Common myeloid progenitor, CD34-positive (primary cell): ENCODE data around the gene LPCAT3.

Experiments
- CTCF ChIA-PET: fragments of 350-600 bp; sonication (Branson Sonifier 250); formaldehyde crosslinking; loops from one replicate; lab custom pipeline; 2021; ENCODE audit warnings: antibody characterized with exemption; lab: Charles Lee
- POLR2A ChIA-PET: fragments of 350-600 bp; sonication (Branson Sonifier 250); formaldehyde crosslinking; loops from one replicate; lab custom pipeline; 2021; ENCODE audit warnings: antibody characterized with exemption; lab: Charles Lee
- DNase-seq, 3 donors: peaks; one replicate each; pipeline versions ENCODE4 v3.0.0 to v3.0.0-alpha.2; 2013
- H3K27ac ChIP-seq, 2 experiments: 1 replicate in 1 of 2; 2 replicates in 1 of 2; pipeline ENCODE4 v1.7.0; 2013; ENCODE audit warnings: inconsistent platforms in 2 of 2, low read length in 2 of 2, mild to moderate bottlenecking in 2 of 2, low read depth in 1 of 2, moderate library complexity in 1 of 2; ENCODE audit not compliant: severe bottlenecking in 2 of 2, insufficient read depth in 1 of 2, poor library complexity in 1 of 2
- H3K27me3 ChIP-seq, 5 experiments: replicated peaks in 2 of 5; 1 replicate in 3 of 5; 2 replicates in 2 of 5; pipeline versions ENCODE4 v1.6.1 to v1.7.0; 2013; ENCODE audit warnings: low read length in 4 of 5, mild to moderate bottlenecking in 2 of 5, moderate library complexity in 2 of 5, inconsistent platforms in 1 of 5; ENCODE audit not compliant: insufficient read depth in 5 of 5, control insufficient read depth in 4 of 5
- H3K36me3 ChIP-seq, 4 experiments: 1 replicate in 2 of 4; 2 replicates in 2 of 4; pipeline versions ENCODE4 v1.6.1 to v1.7.0; 2013; ENCODE audit warnings: low read length in 3 of 4, control low read depth in 1 of 4, mild to moderate bottlenecking in 1 of 4; ENCODE audit not compliant: control insufficient read depth in 4 of 4, insufficient read depth in 4 of 4
- H3K4me1 ChIP-seq, 4 experiments: 1 replicate in 3 of 4; 2 replicates in 1 of 4; pipeline versions ENCODE4 v1.6.1 to v1.7.1; 2013; ENCODE audit warnings: low read length in 3 of 4, mild to moderate bottlenecking in 3 of 4, control low read depth in 1 of 4, inconsistent platforms in 1 of 4, moderate library complexity in 1 of 4; ENCODE audit not compliant: control insufficient read depth in 4 of 4, insufficient read depth in 4 of 4; ENCODE audit errors: control extremely low read depth in 1 of 4
- H3K4me3 ChIP-seq, 7 experiments: 1 replicate in 4 of 7; 2 replicates in 3 of 7; pipeline versions ENCODE4 v1.5.1 to v1.7.0; 2013; ENCODE audit warnings: mild to moderate bottlenecking in 7 of 7, low read length in 6 of 7, moderate library complexity in 6 of 7, inconsistent platforms in 2 of 7, low read depth in 2 of 7, control low read depth in 1 of 7; ENCODE audit not compliant: insufficient read depth in 4 of 7, control insufficient read depth in 1 of 7; ENCODE audit errors: extremely low read depth in 1 of 7
- H3K9me3 ChIP-seq, 5 experiments: 1 replicate in 4 of 5; 2 replicates in 1 of 5; pipeline versions ENCODE4 v1.6.1 to v1.7.1; 2013; ENCODE audit warnings: low read length in 4 of 5, mild to moderate bottlenecking in 2 of 5, inconsistent platforms in 1 of 5, low read depth in 1 of 5, moderate library complexity in 1 of 5; ENCODE audit not compliant: control insufficient read depth in 4 of 5, insufficient read depth in 2 of 5; ENCODE audit errors: control extremely low read depth in 1 of 5
- WGBS: methylation state at CpG from one replicate; pipeline ENCODE4 v1.1.5; 2013; ENCODE audit not compliant: insufficient coverage; 5-methylcytosine and 5-hydroxymethylcytosine counted together

Gene LPCAT3

DNA sequence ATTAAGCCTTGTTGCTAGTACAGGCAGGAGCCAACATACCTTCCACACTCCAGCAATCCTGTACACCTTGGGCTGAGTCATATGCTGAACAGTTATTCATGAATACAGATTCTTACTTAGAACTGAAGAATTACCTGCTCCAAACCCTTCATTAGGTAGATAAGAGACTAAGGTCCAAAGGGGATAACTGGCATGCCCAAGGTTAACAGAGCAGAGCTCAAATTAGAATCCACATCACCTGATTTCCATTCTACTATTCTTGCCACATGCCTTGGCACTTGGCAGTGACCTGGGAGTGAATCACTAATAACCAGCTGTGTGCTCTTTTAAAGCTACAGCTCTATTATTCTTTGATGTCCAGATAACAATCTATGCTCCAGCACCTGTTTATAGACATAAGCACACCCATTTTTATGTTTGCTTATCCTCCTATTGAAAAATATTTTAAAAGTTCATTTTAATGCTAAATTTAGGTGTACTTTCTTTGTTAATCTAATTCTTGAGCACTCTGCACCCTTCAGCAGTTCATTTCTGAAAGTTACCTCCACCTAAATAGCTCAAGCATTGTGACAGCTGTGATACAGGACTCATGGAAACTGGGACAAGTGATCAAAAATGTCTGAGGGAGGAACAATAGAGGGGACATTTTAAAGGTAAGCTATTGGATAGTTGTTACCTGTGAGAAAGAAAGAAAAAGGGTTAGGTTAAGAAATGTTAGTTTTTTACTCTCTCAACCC, 19.4 kb downstream of the LPCAT3 start:
- POLR2A ChIA-PET, result interaction anchor here (0.6 to 0.8 kb wide), 2 partner anchors 45 to 71 kb away, joined by 3 to 4 read pairs; partner anchors contain the start of gene ATN1
- CTCF ChIA-PET, result interaction anchor here (0.9 to 3.3 kb wide), 6 partner anchors 15 to 79 kb away, joined by 3 to 10 read pairs (median 4); no protein-coding TSS in a partner anchor
- no peak for DNase-seq
- no peak overlapping the region for H3K4me3 ChIP-seq
- H3K27ac ChIP-seq, result no peak overlapping the region
- peaks cover 8 to 29% (median 20%) of the 10 kb centered on the region in 4 experiments for H3K36me3 ChIP-seq
- no peaks in the 10 kb centered on the region for H3K27me3 ChIP-seq
- H3K9me3 ChIP-seq, result no peaks in the 10 kb centered on the region
- H3K4me1 ChIP-seq, result peaks cover 0 to 2% (median 0%) of the 10 kb centered on the region in 4 experiments

DNA sequence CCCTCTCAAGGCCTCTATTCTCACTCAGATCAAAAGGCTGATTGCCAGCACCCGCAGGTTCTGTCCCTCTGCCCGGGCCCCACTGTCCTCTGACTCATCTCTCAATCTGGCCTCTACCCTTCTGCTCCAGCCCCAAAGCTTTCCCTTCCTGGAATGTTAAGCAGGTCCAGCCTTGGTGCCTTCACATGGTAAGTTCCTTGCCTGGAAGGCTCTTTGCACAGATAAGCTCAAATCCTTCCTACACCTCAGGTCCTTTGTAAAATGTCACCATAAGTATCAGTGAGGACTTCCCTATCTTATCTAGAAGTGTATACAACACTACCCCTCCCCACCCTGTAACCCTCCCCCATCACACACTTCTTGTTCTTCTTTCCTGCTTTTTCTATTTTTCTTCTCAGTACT, 22.2 kb downstream of the LPCAT3 start:
- ChIA-PET CTCF (interaction anchor here (1.0 kb wide), 1 partner anchor 10 kb away, joined by 4 read pairs; no protein-coding TSS in a partner anchor), POLR2A (no interaction called here)
- Histone ChIP-seq H3K4me3 (no peak overlapping the region), H3K4me1 (peaks cover 0 to 2% (median 0%) of the 10 kb centered on the region in 4 experiments), H3K27me3 (no peaks in the 10 kb centered on the region), H3K27ac (no peak overlapping the region), H3K9me3 (no peaks in the 10 kb centered on the region), H3K36me3 (peaks cover 8 to 26% (median 23%) of the 10 kb centered on the region in 4 experiments)
- DNase-seq, result no peak
- 94% methylated on average over 2 of the region's 2 CpGs for WGBS

DNA sequence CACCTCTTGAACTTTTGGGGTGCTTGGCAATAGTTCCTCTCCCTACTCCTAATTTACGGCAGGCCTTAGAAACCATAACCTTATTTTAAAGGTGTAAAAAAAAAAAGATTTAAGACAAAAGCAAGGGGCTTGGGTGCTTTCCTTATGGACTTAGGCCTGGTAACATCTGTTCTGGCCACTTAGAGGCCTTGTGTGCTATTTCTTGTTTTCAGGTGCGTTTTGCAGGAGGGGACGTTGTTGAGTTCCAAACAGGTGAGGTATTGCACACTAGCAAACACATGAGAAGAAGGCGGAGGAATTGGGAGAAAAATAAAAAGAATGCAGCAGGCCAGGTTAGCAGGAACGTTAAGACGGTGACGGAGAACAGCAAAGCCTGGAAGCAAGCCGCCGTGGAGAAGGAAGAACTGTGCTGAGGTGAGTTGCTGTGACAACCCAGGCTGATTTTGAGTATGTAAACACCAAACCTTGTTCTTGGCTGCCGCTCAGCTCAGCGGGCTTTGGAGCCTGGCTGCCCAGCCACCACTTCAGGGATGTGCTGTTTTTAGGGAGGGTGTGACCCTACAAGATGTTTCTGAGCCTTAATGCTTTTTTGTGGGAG, 30.2 kb downstream of the LPCAT3 start:
- CTCF ChIA-PET, result no interaction called here
- no peak overlapping the region for H3K27ac ChIP-seq
- peaks cover 8 to 34% (median 23%) of the 10 kb centered on the region in 4 experiments for H3K36me3 ChIP-seq
- H3K9me3 ChIP-seq, result no peaks in the 10 kb centered on the region
- H3K4me1 ChIP-seq, result no peaks in the 10 kb centered on the region
- H3K4me3 ChIP-seq, result no peak overlapping the region
- WGBS, result 94% methylated on average over 10 of the region's 11 CpGs
- no peak for DNase-seq
- H3K27me3 ChIP-seq, result no peaks in the 10 kb centered on the region
- POLR2A ChIA-PET, result no interaction called here

DNA sequence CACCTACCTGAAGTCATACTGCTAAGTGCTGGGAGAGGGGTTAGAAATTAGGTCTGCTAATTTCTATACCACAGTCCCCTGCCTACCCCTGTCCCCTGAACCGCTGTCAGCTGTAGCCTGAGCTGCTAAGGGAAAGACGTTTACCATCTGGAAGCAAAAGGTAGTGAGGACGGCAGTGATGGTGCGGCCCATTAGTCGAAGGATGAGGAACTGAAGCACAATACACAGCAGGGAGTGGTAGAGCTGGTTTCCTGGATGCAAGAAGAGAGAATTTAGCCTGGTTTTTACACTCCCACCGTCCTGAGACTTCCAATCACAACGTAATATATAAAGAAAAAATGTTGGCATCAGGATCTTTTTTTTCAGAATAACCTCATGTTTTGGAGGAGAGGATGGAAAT, 35.7 kb downstream of the LPCAT3 start:
- no peak for DNase-seq
- H3K27ac ChIP-seq, result no peak overlapping the region
- CTCF ChIA-PET, result interaction anchor here (1.0 kb wide), 1 partner anchor 39 kb away, joined by 3 read pairs; the partner anchor contains the start of genes C12orf57 and RNU7-1

DNA sequence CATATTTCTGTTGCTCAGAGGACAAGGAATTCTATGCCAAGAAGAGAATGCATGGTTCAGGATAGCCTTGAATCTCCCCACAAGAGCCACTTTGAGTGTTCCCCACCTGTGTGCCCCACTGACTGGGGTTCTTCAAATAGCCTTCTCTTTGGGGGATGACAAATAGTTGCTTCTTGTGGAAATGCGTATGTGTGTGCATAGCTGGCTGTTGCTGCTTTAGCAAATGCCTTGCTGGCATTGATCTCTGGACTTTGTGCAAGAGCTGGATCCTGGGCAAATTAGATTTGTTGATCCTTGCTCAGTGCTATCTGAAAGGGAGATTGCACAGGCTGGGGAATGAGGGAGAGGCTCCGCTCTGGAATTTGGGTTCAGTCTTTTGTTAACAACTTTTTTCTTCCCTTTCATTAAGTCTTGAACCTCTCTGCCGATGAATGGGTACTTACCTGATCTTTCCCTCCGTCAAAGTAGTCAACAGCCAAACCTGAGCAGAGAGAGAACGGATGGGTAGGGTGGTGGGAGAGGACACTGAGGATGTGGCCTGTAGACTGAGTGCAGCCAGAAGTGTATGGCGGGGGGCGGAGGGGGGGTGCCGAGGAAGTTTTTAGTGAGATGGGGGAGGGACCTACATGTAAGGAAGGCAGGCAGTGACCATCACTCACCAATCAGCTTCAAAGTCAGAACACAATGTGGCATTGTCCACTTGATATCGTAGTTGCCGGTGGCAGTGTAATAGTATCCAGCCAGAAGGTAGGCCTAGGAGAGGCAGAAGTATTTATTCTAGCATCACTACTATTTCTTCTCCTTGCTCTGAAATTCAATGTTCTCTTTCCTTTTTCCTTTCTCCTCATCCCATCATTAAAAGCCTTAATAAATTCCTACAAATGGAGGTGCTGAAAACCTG, 36.9 kb downstream of the LPCAT3 start:
- 95% methylated on average over 7 of the region's 10 CpGs for WGBS
- Histone ChIP-seq H3K27ac (no peak overlapping the region), H3K9me3 (no peaks in the 10 kb centered on the region), H3K27me3 (no peaks in the 10 kb centered on the region), H3K4me1 (peaks cover 0 to 3% (median 0%) of the 10 kb centered on the region in 4 experiments), H3K36me3 (peaks cover 26 to 82% (median 68%) of the 10 kb centered on the region in 4 experiments), H3K4me3 (no peak overlapping the region)
- ChIA-PET POLR2A (no interaction called here), CTCF (no interaction called here)
- no peak for DNase-seq

More for the DNA sequence above, 35.7 kb downstream of the LPCAT3 start:
- Histone ChIP-seq H3K4me3 (no peak overlapping the region), H3K9me3 (no peaks in the 10 kb centered on the region), H3K4me1 (peaks cover 0 to 3% (median 0%) of the 10 kb centered on the region in 4 experiments), H3K27me3 (no peaks in the 10 kb centered on the region), H3K36me3 (peaks cover 22 to 71% (median 63%) of the 10 kb centered on the region in 4 experiments)
- 94% methylated on average over 3 of the region's 7 CpGs for WGBS
- POLR2A ChIA-PET, result no interaction called here

DNA sequence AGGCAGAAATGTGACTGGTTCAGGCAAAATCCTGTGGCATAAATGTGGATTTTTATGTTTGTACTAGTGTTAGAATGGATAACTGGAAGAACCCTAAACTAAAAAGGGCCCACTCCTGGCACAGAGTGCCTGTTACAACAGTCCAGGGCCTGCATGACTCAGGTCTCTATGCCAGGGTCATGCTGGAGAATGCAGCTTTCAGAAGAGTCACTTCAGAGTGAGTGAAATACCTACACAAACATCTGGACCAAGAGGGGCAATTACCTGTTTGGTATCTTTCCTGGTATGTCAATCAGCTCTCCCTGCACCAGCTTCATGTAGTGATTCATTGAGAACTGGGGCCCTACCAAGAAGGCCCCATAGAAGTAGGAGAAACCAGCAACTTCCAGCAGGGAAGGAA, 37.5 kb downstream of the LPCAT3 start:
- Histone ChIP-seq H3K4me3 (no peak overlapping the region), H3K4me1 (peaks cover 0 to 3% (median 0%) of the 10 kb centered on the region in 4 experiments), H3K9me3 (no peaks in the 10 kb centered on the region), H3K27me3 (no peaks in the 10 kb centered on the region), H3K36me3 (peaks cover 24 to 87% (median 74%) of the 10 kb centered on the region in 4 experiments), H3K27ac (peak overlapping the region in 1 of 2 experiments; percentile 3)
- ChIA-PET POLR2A (no interaction called here), CTCF (no interaction called here)
- DNase-seq, result no peak
